OCI-M2 (cell line): ENCODE results near the gene TMEM217.
"Not testable (repeated sequence)": the region's sequence is repeated elsewhere in the genome, so short reads cannot be mapped to it uniquely, and the experiment has no call there.

ENCODE experiments used
- DNase-seq: peaks from one replicate; lab custom pipeline; 2025; ENCODE audit not compliant: unreplicated experiment; lab: John Stamatoyannopoulos, UW

Gene TMEM217

GRCh38 chr6:37257634-37258404, at the start of gene TMEM217, which contains the start of gene TBC1D22B:
Gene TMEM217 (minus strand): TSS chr6:37258144. CDS start chr6:37219030, 39,114 bp downstream.
Gene TBC1D22B (plus strand): TSS chr6:37257772. CDS start chr6:37257918, 146 bp downstream.
- peak; percentile 81 for DNase-seq

- DNase-seq, result not testable (repeated sequence)
These were observed 49.5 kb upstream of the TMEM217 start for GRCh38 chr6:37307484-37307883.

DNA sequence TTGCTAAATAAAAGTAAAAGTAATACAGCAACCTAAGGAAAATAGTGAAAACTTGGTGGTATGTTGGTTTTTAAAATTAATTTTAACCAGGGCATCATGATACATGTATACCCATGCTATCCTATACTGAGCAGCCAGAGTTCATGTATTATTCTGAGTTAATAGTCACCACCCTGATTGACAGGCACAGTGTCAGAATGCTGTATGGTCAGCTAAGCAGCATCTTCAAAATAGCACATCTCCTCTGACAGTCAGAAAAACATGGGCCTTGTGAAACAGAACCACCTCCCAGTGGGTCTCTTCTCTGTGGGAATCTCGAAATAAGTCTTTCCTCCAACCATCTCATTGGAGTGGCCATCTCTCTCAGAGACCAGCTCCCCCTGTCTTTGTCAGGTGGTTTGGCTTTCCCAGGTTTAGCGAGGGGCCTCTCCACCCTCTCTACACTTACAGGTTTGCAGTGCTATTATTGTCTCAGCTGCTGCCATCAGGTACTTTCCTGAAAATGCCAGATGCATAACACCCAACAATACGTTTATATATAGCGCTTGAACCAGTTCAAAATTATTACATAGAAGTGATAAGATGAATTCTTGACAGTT, 48.8 kb upstream of the TMEM217 start:
- DNase-seq, result no peak

DNA sequence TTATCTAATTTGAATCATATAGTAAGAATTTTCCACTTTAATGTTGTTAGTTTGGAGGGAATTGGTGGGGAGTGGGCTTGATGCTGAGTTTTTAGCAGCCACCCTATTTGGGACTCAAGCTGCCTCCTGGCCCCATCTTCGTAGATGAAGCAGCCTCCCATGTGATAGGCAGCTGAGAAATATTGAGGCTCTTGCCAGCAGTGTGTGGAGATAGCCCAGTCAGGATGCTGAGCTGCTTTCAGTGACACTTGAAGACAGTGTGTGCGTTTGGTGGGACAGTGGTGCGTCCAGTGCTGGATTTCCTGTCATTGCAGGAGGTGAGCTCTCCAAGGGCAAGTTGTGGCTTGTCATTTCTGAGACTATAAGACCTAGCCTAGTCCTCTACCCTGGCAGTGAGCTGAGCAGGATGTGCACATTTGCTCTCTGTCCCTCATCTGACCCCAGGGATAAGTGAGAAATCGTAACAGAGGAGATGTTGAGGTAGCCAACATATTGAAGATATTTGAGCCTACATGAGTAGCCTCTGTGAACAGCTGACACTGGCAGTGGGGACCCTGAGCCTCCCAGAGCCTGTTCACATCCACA, 48.0 kb upstream of the TMEM217 start:
- no peak for DNase-seq

DNA sequence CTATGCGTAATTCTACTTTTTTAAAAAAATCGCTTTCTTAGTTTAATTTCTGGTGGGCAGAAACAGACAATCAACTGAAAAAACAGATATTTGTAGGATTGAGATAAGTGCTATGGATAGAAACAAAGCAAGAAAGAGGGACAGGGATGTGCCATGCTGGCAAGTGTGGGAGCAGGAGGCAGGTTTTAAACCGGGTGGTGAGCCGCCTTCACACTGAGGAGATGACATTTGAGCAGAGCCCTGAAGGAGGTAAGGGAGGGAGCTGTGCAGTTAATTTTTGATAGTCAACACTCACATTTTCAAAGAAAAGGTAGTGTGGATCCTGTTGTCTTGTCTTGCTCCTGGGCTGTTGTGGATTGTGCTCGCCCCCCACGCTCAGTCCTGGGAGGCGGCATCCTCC, 46.8 kb upstream of the TMEM217 start:
- DNase-seq, result no peak

- no peak for DNase-seq
These were observed 46.1 kb upstream of the TMEM217 start for GRCh38 chr6:37303891-37304503.

GRCh38 chr6:37303091-37303660, 45.2 kb upstream of the TMEM217 start:
- no peak for DNase-seq

DNA sequence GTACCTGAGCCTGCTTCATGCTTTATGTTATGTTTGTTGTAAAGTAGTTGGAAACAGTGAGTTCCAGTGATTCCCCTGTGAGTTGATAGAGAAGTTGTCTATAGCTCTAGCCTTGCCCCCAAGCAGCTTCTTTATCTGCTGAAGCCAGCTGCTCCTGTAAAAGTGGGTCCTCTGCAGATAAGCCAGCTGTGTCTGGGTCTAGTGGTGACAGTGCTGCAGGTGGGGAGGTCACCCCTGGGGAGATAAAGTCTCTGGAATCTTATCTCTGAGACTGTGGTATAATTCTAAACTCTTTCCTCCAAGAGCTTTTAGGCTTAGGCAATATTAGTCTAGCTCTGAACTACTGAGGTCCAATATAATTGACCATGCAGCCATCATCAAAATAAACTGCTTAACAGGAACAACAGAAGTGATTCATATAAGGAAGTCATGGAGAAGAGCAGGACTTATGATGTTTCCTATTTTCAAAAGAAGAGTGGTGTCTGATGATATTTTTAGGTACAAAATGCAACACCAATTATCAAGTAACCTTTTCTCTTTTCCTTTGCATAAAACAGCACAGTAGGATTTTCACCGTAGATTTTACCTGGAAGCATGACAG, 44.2 kb upstream of the TMEM217 start:
- DNase-seq, result peak; percentile 79

DNA sequence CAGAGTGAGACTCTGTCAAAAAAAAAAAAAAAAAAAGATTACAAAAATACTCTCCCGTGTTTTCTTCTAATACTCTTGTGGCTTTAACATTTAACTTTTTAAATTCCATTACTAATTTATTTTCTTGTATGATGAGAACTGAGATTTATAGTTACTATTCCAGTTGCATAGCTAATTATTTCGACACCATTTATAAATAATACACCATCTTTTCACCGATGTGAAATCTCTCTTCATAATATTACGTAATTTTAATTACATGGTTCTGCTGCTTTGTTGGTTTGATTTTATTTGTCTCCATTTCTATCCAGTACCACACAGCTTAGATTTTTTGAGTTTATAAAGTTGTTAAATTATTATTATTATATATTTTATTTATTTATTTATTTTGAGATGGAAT, 42.0 kb upstream of the TMEM217 start:
- DNase-seq, result no peak

- no peak for DNase-seq
These were observed 41.0 kb upstream of the TMEM217 start for GRCh38 chr6:37298958-37299357.

DNA sequence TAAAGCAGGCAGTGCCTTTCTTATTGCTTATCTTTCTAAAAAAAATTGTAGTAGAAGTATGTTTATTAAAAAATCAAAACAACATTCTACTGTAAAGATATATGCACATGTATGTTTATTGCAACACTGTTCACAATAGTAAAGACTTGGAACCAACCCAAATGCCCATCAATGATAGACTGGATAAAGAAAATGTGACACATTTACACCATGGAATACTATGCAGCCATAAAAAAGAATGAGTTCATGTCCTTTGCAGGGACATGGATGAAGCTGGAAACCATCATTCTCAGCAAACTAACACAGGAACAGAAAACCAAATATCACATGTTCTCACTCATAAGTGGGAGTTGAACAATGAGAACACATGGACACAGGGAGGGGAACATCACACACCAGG, 39.7 kb upstream of the TMEM217 start:
- DNase-seq, result not testable (repeated sequence)

- no peak for DNase-seq
These were observed 35.5 kb upstream of the TMEM217 start for GRCh38 chr6:37293426-37293825.

DNA sequence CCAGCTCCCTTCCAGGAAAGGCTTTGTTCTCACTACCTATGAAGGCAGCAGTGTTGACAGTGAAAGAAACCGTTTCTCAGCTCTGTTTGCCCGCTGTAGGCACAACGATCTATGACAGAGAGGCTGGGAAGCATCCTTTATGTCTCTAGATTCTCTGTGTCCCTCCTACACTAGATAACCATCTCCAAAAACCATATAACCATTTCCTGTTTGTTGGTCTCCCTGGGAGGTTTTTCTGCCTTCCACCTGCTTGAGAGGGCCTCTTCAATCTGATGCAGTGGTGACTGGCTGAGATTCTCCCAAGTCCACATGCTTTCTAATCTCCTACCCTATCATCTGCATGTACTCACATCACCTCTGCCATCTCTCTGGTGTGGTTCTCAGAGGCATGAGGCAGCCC, 32.0 kb upstream of the TMEM217 start:
- no peak for DNase-seq

GRCh38 chr6:37288247-37288646, 30.3 kb upstream of the TMEM217 start:
- no peak for DNase-seq

DNA sequence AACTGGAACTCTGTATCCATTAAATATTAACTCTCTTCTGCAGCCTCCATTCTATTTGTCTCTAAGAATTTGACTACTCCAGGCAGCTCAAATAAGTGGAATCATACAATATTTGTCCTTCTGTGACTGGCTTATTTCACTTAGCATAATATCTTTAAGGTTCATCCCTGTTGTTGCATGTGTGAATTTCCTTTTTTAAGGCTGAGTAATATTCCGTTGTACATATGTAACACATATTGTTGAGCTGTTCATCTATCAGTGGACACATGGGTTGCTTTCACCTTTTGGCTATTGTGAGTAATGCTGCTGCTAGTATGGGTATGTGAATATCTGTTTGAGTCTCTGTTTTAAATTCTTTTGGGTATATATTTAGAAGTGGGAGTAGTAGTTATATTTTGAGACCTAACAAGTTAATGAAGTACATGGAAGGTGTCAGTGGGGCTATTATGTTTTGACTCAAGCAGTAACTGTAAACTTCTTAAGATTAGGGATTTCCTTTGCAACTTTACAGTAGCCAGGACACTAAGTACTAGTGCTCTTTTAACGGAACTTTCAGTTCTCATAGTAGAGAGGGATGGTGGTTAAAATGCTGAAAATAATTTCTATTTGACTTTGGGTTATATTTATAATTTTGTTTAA, 29.7 kb upstream of the TMEM217 start:
- no peak for DNase-seq

DNA sequence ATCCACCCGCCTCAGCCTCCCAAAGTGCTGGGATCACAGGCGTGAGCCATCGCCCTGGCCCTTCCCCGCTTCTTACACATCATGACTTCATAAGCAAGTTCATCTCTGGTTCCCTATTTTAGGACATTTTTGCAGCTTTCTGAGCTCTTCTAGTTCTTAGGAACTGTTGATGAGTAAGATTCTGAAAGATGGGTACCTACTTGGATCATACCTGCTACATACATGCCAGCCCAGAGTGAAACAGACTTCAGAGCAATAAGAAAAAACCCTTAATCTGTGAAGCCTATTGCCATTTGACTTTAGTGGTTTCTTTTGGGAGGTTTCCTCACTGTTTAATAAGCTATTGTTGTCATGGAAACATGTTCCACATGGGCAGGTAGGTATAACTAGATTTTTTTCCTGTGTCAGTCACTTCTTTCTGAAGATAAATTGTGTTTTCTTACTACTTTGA, 27.9 kb upstream of the TMEM217 start:
- no peak for DNase-seq

GRCh38 chr6:37284781-37285180, 26.8 kb upstream of the TMEM217 start:
- DNase-seq, result no peak

- DNase-seq, result no peak
These were observed 25.8 kb upstream of the TMEM217 start for GRCh38 chr6:37283671-37284151.

DNA sequence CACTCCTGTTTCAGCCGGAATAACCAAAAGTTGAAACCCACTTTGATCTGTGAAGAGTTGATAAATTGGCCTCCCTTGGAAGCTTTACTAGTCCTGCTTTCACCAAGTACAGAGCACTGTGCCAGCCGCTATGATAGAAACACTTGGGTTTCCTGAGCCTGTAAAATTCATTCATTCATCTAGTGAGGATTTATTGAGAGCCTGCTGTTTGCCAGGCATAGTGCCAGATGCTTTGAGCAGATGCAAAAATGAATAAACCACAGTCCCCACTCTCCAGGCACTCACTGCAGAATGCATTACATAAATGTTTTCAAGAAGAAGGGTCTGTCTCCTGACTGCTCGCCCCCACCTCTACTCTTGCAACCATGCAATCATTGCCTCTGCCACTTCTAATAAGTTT, 25.3 kb upstream of the TMEM217 start:
- DNase-seq, result no peak

DNA sequence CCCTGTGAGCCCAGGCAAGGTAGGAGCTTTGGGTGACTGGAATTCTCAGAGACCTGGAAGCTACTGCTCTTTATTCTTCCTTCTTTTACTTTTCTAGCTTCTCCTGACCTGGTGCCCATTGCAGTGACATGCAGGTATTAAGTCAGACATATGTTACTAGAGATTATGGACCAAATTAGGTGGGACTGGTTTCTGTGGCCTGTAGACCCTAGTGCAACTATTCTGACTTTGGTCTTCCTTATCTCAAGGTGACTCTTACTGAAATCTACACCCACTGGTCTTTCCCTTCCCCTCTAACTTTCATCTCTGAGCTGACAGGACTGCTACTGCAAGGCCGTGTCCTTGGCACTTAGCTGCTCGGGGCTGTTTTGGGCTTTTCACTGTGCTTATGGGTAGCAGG, 24.4 kb upstream of the TMEM217 start:
- DNase-seq, result no peak
